HG02943 (cell line): ENCODE data around the gene ABHD16A.

Experiments used
- ATAC-seq: cut with Tn5 transposase; IDR thresholded peaks from one replicate; pipeline ENCODE4 v1.9.1; 2021; ENCODE audit warnings: mild to moderate bottlenecking, low read depth, moderate library complexity; ENCODE audit not compliant: unreplicated experiment

ABHD16A gene

GRCh38 chr6:31663961-31664789 is 38.9 kb downstream of the ABHD16A start:
- no peak for ATAC-seq

GRCh38 chr6:31663126-31663960 is 39.8 kb downstream of the ABHD16A start:
- no peak for ATAC-seq

- no peak for ATAC-seq
These were observed 40.9 kb downstream of the ABHD16A start for GRCh38 chr6:31662124-31662723.

DNA sequence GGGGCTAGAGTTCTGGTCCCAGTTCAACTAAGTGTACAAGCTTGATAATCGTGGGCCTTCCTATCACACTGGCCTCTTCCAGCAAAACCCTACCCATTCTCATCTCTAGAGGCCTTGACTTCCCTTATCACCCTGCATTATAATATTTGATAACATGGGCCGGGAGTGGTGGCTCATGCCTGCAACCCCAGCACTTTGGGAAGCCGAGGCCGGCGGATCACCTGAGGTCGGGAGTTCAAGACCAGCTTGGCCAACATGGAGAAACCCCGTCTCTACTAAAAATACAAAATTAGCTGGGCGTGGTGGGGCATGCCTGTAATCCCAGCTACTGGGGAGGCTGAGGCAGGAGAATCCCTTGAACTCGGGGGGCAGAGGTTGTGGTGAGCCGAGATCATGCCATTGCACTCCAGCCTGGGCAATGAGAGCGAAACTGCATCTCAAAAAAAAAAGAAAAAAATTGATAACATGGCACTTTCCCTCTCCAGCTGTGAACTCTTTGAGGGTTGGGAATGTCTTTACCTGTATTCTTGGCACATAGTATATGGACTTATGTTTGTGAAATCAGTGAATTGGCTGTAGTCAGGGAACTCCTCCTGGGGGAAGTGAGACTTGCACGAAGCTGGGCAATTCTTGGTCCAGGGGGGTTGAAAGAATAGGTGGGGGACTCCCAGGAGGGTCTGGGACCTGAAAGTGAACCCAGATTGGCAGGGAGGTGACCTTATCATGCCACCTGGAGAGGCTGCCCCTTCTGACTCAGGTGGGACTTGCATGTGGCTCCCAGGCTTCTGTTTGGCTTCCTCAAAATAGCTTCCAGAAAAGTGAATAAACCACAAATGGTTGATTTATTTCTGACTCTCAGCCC is 41.6 kb downstream of the ABHD16A start:
- no peak for ATAC-seq

DNA sequence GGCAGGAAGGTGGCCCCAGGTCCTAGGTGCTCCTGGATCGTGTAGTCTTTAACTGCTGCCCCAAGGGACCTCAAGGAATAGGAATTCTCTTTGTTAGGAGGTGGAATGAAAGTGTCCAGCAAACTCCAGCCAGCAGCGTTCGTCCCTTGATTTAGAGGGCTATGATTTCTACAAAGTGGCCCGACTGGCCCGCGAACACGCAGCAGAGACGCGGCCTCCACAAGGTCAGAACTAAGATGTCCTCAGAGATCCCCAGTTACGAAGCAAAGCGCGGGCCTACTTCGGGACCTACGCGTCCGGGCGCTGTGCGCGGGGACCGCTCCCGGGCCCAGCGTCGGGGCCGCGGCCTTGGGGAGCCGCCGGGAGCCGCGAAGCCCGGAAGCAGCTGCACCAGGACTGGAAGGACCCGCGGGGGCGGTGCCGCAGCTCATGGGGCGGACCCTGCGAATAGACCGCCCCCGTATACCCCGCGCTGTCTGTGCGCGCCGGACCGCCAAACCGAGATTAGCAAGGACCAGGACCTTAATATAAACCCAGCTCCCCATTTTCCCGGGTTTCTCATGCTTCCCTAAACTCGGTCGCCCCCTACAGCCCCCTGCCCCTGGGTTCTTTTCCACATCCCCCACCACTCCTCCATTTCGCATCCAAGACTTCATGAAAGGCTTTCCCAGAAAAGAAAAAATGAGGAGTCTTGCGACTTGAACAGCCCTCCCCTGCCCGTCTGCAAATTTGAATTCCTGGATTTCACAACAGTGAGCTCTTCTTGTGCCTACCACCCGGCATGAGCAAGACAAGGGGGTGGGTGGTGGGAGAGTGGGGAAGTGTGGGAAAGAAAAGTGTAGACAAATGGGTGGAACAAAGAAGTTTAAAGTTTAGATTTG is 42.5 kb downstream of the ABHD16A start, which contains the start of gene C6orf47:
TSS of gene C6orf47 (minus strand) at position 398 of the 881 bp plus-strand sequence. CDS start 831 bp downstream, outside the sequence.
- no peak for ATAC-seq

GRCh38 chr6:31659649-31660380 is 43.3 kb downstream of the ABHD16A start:
- ATAC-seq: no peak

GRCh38 chr6:31658983-31659648 is 44.0 kb downstream of the ABHD16A start:
- ATAC-seq: no peak

DNA sequence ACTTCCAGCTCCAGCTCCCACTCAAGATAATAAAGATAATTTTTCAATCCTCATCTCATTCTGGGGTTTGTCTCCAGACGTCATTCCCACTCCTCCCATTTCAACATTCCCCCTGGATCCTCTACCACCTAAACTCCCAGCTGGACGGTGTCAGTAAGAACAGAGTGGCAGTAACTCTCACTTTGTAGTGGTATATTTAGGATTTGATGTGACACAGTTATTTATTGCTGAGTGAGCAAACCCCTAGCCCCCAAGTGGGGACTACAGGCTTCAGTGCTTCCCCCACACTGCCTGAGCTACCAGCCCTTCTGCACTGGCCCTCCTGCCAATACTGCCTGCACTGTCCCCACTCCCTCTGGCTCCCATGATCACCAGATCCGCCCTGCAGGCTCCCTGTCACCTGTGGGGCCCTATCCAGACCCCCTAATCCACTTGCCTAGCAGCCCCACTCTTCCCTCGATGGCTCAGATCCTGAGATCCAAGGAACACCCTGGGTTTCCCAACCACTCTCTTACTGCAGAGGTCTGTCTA is 44.9 kb downstream of the ABHD16A start:
- no peak for ATAC-seq

DNA sequence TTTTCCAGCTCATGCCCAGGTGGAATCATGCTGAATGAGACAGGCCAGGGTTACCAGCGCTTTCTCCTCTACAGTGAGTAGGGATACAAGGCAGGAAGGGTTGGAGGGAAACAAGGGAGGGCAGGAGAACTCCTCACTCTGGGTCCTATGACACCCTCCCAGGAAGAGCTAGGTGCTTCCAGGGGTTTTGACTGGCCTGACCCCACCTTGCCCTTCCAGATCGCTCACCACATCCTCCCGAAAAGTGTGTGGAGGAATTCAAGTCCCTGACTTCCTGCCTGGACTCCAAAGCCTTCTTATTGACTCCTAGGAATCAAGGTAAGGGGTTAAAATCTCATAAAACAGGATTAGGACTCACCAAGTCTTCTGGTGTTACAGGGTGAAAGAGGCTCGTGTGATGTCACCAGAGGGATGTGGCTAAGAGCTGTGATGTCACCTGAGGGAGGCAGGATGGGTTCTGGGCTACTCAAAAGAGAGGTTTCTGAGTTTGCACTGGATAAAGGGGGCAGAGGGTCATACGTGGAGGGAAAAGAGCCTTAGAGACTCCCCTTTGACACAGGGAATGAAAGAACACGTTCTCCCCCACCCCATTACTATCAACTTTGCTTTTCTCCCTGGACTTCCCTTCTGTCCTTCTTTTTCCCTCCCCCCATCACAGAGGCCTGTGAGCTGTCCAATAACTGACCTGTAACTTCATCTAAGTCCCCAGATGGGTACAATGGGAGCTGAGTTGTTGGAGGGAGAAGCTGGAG is 45.5 kb downstream of the ABHD16A start:
- no peak for ATAC-seq

GRCh38 chr6:31655349-31656237 is 47.5 kb downstream of the ABHD16A start, which contains the start of gene APOM:
Gene APOM, plus strand, starts transcription at chr6:31655894. Its CDS starts 73 bp downstream, at chr6:31655967.
- ATAC-seq: no peak

DNA sequence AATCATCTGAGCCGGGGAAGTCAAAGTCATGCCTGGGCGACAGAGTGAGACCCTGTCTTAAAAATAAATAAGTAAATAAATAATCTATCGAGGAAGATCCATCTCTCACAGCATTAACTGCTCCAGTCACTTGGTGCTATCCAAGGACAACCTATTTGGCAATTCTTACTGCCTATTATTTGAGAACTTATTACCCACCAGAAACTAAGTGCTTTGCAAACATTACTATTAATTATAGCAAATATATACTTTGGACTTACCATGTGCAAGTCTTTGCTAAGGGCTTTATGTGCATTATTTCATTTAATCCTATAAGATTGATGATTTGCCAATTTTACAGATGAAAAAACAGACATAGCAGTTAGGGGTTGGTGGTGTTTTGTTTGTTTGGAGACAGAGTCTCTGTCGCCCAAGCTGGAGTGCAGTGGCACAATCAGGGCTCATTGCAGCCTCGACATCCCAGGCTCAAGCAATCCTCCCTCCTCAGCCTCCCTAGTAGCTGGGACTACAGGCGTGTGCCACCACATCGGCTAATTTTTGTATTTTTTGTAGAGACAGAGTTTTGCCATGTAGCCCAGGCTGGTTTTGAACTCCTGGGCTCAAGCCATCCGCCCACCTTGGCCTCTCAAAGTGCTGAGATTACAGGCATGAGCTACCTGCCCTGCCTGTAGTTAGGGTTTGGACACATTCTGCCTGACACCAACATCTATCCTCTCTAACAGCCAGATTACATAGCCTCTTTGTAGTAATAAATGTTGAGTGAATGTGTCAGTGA is 48.4 kb downstream of the ABHD16A start:
- ATAC-seq: no peak

GRCh38 chr6:31652925-31653724 is 50.0 kb downstream of the ABHD16A start:
- ATAC-seq: peak; percentile 68

GRCh38 chr6:31651602-31652191 is 51.4 kb downstream of the ABHD16A start:
- peak; percentile 27 for ATAC-seq

- no peak for ATAC-seq
These were observed 57.8 kb downstream of the ABHD16A start for GRCh38 chr6:31645325-31645724.
